ENCODE data around the gene CLMN.

GRCh38 chr14:95313190-95313589 lies 6.5 kb downstream of the CLMN start:
- TF ChIP-seq ATF3 (IDR thresholded peaks at IDR 0.05; ENCODE audit: insufficient read depth, low read depth, low read length) (no peak), MAFK (IDR thresholded peaks at IDR 0.05; ENCODE audit: low read depth, low read length) (no peak), SIN3A (conservative IDR thresholded peaks at IDR 0.05 in 1 of 2, IDR thresholded peaks at IDR 0.05 in 1 of 2; ENCODE audit: low read depth in 1 of 2, low read length in 2 of 2) (no peak), CTCF (IDR thresholded peaks at IDR 0.05; ENCODE audit: control extremely low read depth in 1 of 3, insufficient read depth in 1 of 3, low read depth in 1 of 3, low read length in 3 of 3) (no peak), NRF1 (IDR thresholded peaks at IDR 0.05; ENCODE audit: low read depth, low read length) (no peak), CEBPB (IDR thresholded peaks at IDR 0.05; ENCODE audit: low read depth, low read length) (no peak), KDM4A (IDR thresholded peaks at IDR 0.05; ENCODE audit: low read depth, low read length, severe bottlenecking) (no peak), RAD21 (IDR thresholded peaks at IDR 0.05 in 1 of 2, conservative IDR thresholded peaks at IDR 0.05 in 1 of 2; ENCODE audit: low read depth in 2 of 2, low read length in 2 of 2) (no peak), CHD7 (IDR thresholded peaks at IDR 0.05; ENCODE audit: insufficient replicate concordance, low read length) (no peak), EZH2 (IDR thresholded peaks at IDR 0.05; ENCODE audit: low read depth, low read length, severe bottlenecking) (no peak)

Data from H1 (cell line).